Neuron (in vitro differentiated cells): ENCODE data around the gene TRIM27.
"Not testable (repeated sequence)": the region's sequence is repeated elsewhere in the genome, so short reads cannot be mapped to it uniquely, and the experiment has no call there.

Experiments used
- H2AFZ ChIP-seq: one replicate; pipeline ENCODE4 v1.6.1; 2013; ENCODE audit warnings: low read depth, mild to moderate bottlenecking, inconsistent platforms, low read length, moderate library complexity
- H3K27me3 ChIP-seq: one replicate; pipeline ENCODE4 v1.6.1; 2013; ENCODE audit warnings: low read length; ENCODE audit not compliant: insufficient read depth
- H3K36me3 ChIP-seq: one replicate; pipeline ENCODE4 v1.6.1; 2013; ENCODE audit warnings: low read length; ENCODE audit not compliant: insufficient read depth
- H3K4me1 ChIP-seq: one replicate; pipeline ENCODE4 v1.6.1; 2013; ENCODE audit warnings: low read length; ENCODE audit not compliant: insufficient read depth
- H3K4me3 ChIP-seq: 2 replicates; pipeline ENCODE4 v1.5.1; 2013; ENCODE audit warnings: mild to moderate bottlenecking, low read length, moderate library complexity
- H3K9me3 ChIP-seq: one replicate; pipeline ENCODE4 v1.6.1; 2013; ENCODE audit warnings: low read length

Gene TRIM27

DNA sequence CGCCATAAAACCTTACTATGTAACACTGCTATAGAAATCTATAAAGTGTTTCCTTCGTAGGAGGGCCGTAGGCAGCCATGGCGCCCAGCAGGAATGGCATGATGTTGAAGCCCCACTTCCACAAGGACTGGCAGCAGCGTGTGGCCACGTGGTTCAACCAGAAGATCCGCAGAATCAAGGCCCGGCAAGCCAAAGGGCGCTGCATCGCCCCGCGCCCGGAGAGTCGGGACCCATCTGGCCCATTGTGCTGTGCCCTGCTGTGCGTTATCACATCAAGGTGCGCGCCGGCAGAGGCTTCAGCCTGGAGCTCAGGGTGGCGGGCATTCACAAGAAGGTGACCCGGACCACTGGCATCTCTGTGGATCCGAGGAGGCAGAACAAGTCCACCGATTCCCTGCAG is 62.4 kb downstream of the TRIM27 start:
- H3K36me3 ChIP-seq: no peaks in the 10 kb centered on the region
- H3K9me3 ChIP-seq: peaks cover 3% of the 10 kb centered on the region
- no peak overlapping the region for H2AFZ ChIP-seq
- no peak overlapping the region for H3K4me3 ChIP-seq
- H3K27me3 ChIP-seq: no peaks in the 10 kb centered on the region
- H3K4me1 ChIP-seq: peaks cover 3% of the 10 kb centered on the region

DNA sequence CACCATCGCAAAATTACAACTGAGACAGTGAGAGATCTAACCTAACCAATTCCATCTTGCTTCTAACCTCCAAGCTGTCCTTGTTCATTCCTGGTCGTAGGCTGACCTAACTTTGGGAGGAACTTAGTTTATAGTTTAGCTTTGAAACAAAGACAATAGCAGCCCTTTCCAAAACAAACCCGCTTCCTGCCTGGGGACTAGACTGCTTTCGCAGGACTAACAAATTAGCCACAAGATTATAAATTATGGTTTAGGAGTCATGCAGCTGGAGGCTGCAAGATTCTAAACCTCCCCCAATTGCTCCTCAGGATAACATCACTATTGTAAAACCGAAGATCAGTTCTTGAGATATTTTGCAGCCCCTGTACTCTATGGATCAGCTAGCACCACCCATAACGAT is 63.2 kb downstream of the TRIM27 start:
- H3K9me3 ChIP-seq: peaks cover 3% of the 10 kb centered on the region
- H2AFZ ChIP-seq: no peak overlapping the region
- no peaks in the 10 kb centered on the region for H3K27me3 ChIP-seq
- H3K36me3 ChIP-seq: no peaks in the 10 kb centered on the region
- no peak overlapping the region for H3K4me3 ChIP-seq
- peaks cover 3% of the 10 kb centered on the region for H3K4me1 ChIP-seq

- H3K4me1 ChIP-seq: no peaks in the 10 kb centered on the region
- no peaks in the 10 kb centered on the region for H3K27me3 ChIP-seq
- no peak overlapping the region for H2AFZ ChIP-seq
- H3K9me3 ChIP-seq: no peaks in the 10 kb centered on the region
- H3K36me3 ChIP-seq: no peaks in the 10 kb centered on the region
- H3K4me3 ChIP-seq: no peak overlapping the region
Observed at GRCh38 chr6:28858963-28859362, 64.8 kb downstream of the TRIM27 start.

- Histone ChIP-seq H3K27me3 (no peaks in the 10 kb centered on the region), H3K4me3 (no peak overlapping the region)
Observed at GRCh38 chr6:28856620-28857005, 67.2 kb downstream of the TRIM27 start.

GRCh38 chr6:28854405-28854804 is 69.4 kb downstream of the TRIM27 start:
- not testable (repeated sequence) for H3K27me3 ChIP-seq, H3K36me3 ChIP-seq, H2AFZ ChIP-seq, H3K4me1 ChIP-seq, H3K4me3 ChIP-seq, H3K9me3 ChIP-seq

More at GRCh38 chr6:28856620-28857005, 67.2 kb downstream of the TRIM27 start:
- Histone ChIP-seq H3K9me3 (no peaks in the 10 kb centered on the region), H3K36me3 (no peaks in the 10 kb centered on the region), H3K4me1 (no peaks in the 10 kb centered on the region), H2AFZ (no peak overlapping the region)
